ENCODE results near the gene FEV.
A peak's percentile ranks its signal among the peaks of the same experiment; 100 is the strongest.

GRCh38 chr2:218953366-218953954 is 31.5 kb downstream of the FEV start:
- TF ChIP-seq CTCF (IDR thresholded peaks at IDR 0.05; ENCODE audit: extremely low read depth in 1 of 2, insufficient read depth in 1 of 2, low read depth in 1 of 2, low read length in 2 of 2) = peak in 1 of 2 donors; percentile 13
- TF ChIP-seq MYC (IDR thresholded peaks at IDR 0.05; ENCODE audit: low read depth, low read length) = no peak
- no peak for TF ChIP-seq EZH2 (IDR thresholded peaks at IDR 0.05; ENCODE audit: borderline replicate concordance, low read depth, low read length, severe bottlenecking)
- TF ChIP-seq POLR2A (IDR thresholded peaks at IDR 0.05; ENCODE audit: low read depth, low read length) = no peak
- no peak for TF ChIP-seq POLR2AphosphoS5 (IDR thresholded peaks at IDR 0.05; ENCODE audit: insufficient read depth, low read depth, low read length)
- no peak for TF ChIP-seq JUN (IDR thresholded peaks at IDR 0.05; ENCODE audit: borderline replicate concordance, insufficient read depth, insufficient read length, low read depth)
- no peak for TF ChIP-seq MAX (IDR thresholded peaks at IDR 0.05; ENCODE audit: insufficient read depth, insufficient read length)
- no peak for TF ChIP-seq FOS (IDR thresholded peaks at IDR 0.05; ENCODE audit: borderline replicate concordance, insufficient read depth, low read length)
- TF ChIP-seq GATA2 (IDR thresholded peaks at IDR 0.05; ENCODE audit: insufficient read depth, insufficient read length, low read depth, low read length) = no peak
